Activated T-helper 17 cell treated with anti-CD3 and anti-CD28 coated beads, Interleukin-2, amount 50 U/mL, for 72 hours (primary cell): ENCODE results near the gene PSAPL1. TPM values are rescaled to one million over a fixed set of nuclear protein-coding genes. Genes with fewer than 3 reads are reported as not detected.

Experiments used
- ATAC-seq: fragments of 150-1000 bp; cut with Tn5 transposase; replicated peaks from 2 replicates; pipeline ENCODE4 v1.10.0; 2021; ENCODE audit warnings: mild to moderate bottlenecking, moderate library complexity
- H3K27ac Mint-ChIP-seq: one replicate; pipeline ENCODE4 v1.8.0; 2022; ENCODE audit warnings: mixed read lengths
- H3K27me3 Mint-ChIP-seq: one replicate; pipeline ENCODE4 v1.8.0; 2022; ENCODE audit warnings: mixed read lengths
- H3K36me3 Mint-ChIP-seq: one replicate; pipeline ENCODE4 v1.8.0; 2022; ENCODE audit warnings: low read depth, mild to moderate bottlenecking, mixed read lengths
- H3K4me1 Mint-ChIP-seq: one replicate; pipeline ENCODE4 v1.8.0; 2022; ENCODE audit warnings: mixed read lengths
- H3K4me3 Mint-ChIP-seq: one replicate; pipeline ENCODE4 v1.8.0; 2022; ENCODE audit warnings: mild to moderate bottlenecking, mixed read lengths
- H3K9me3 Mint-ChIP-seq: one replicate; pipeline ENCODE4 v1.8.0; 2022; ENCODE audit warnings: mixed read lengths
- total RNA-seq, 2 donors: library from RNA; stranded (reverse); gene quantifications; one replicate each; pipeline ENCODE4 v1.2.3, GENCODE V29; 2022

Gene PSAPL1
- total RNA-seq, 2 donors from 2014 or later = not detected

GRCh38 chr4:7384003-7384928, 50.5 kb downstream of the PSAPL1 start:
- no peak for ATAC-seq
- H3K9me3 Mint-ChIP-seq = peaks cover 6% of the 10 kb centered on the region
- H3K27me3 Mint-ChIP-seq = peaks cover 11% of the 10 kb centered on the region
- H3K4me3 Mint-ChIP-seq = no peak overlapping the region
- no peak overlapping the region for H3K27ac Mint-ChIP-seq
- peaks cover 8% of the 10 kb centered on the region for H3K4me1 Mint-ChIP-seq
- H3K36me3 Mint-ChIP-seq = no peaks in the 10 kb centered on the region

GRCh38 chr4:7383266-7383665, 51.5 kb downstream of the PSAPL1 start:
- Mint-ChIP-seq H3K36me3 (no peaks in the 10 kb centered on the region), H3K4me3 (no peak overlapping the region), H3K27me3 (peaks cover 19% of the 10 kb centered on the region), H3K27ac (no peak overlapping the region), H3K9me3 (peaks cover 6% of the 10 kb centered on the region), H3K4me1 (peaks cover 8% of the 10 kb centered on the region)
- no peak for ATAC-seq

GRCh38 chr4:7382634-7383014, 52.1 kb downstream of the PSAPL1 start:
- H3K36me3 Mint-ChIP-seq = no peaks in the 10 kb centered on the region
- no peak overlapping the region for H3K27ac Mint-ChIP-seq
- ATAC-seq = no peak
- peaks cover 2% of the 10 kb centered on the region for H3K9me3 Mint-ChIP-seq
- no peak overlapping the region for H3K4me3 Mint-ChIP-seq
- peaks cover 5% of the 10 kb centered on the region for H3K4me1 Mint-ChIP-seq
- H3K27me3 Mint-ChIP-seq = peaks cover 25% of the 10 kb centered on the region

- Mint-ChIP-seq H3K27ac (no peak overlapping the region), H3K36me3 (no peaks in the 10 kb centered on the region), H3K4me1 (no peaks in the 10 kb centered on the region), H3K4me3 (no peak overlapping the region), H3K27me3 (peaks cover 28% of the 10 kb centered on the region), H3K9me3 (no peaks in the 10 kb centered on the region)
- no peak for ATAC-seq
Observed at GRCh38 chr4:7381890-7382633, 52.7 kb downstream of the PSAPL1 start.

- Mint-ChIP-seq H3K4me3 (no peak overlapping the region), H3K4me1 (no peaks in the 10 kb centered on the region), H3K27ac (no peak overlapping the region), H3K9me3 (no peaks in the 10 kb centered on the region), H3K36me3 (no peaks in the 10 kb centered on the region), H3K27me3 (peaks cover 35% of the 10 kb centered on the region)
- ATAC-seq = no peak
Observed at GRCh38 chr4:7381221-7381889, 53.4 kb downstream of the PSAPL1 start.

Other genes with a start within 250 kb of the PSAPL1 start
- under 1 TPM; 0.04 to 0.26 TPM for gene SORCS2, start 242.4 kb downstream of the PSAPL1 start, total RNA-seq